SK-N-SH (cell line): ENCODE measurements around the gene AP3D1. TPM values are rescaled to one million over a fixed set of nuclear protein-coding genes. Genes with fewer than 3 reads are reported as not detected.
"Not testable (repeated sequence)": the region's sequence is repeated elsewhere in the genome, so short reads cannot be mapped to it uniquely, and the experiment has no call there.

Experiments
- CTCF ChIA-PET: fragments of 300-600, 350-600 bp; formaldehyde crosslinking; extraction: SDS; loops from one replicate; lab custom pipeline; 2021; lab: Yijun Ruan, JAX
- POLR2A ChIA-PET: fragments of 350-600 bp; sonication (Branson Sonifier 250); formaldehyde crosslinking; extraction: SDS; loops from one replicate; lab custom pipeline; 2020; ENCODE audit warnings: antibody characterized with exemption, inconsistent platforms; lab: Yijun Ruan, JAX
- DNase-seq: peaks from one replicate; pipeline ENCODE4 v3.0.0; 2012
- H2AFZ ChIP-seq: fragments of 200-600 bp; sonication (generic); 2 replicates; pipeline ENCODE4 v1.8.1; 2016; ENCODE audit warnings: antibody characterized with exemption, mild to moderate bottlenecking, low read depth
- H3F3A ChIP-seq: fragments of 200-600 bp; sonication (generic); replicated peaks from 2 replicates; pipeline ENCODE3; 2016; ENCODE audit warnings: antibody characterized with exemption, mild to moderate bottlenecking; ENCODE audit not compliant: insufficient read depth
- H3K27ac ChIP-seq, 2 experiments: fragments of 200-500 bp in 1 of 2; fragments of 200-600 bp in 1 of 2; sonication (Bioruptor generic) in 1 of 2; sonication (generic), shearing (Covaris generic) in 1 of 2; 2 replicates each; pipeline versions ENCODE4 v1.5.1 to v1.6.1; 2014 to 2016; ENCODE audit warnings: low read depth in 2 of 2, inconsistent platforms in 1 of 2, low read length in 1 of 2, mild to moderate bottlenecking in 1 of 2, mixed read lengths in 1 of 2
- H3K27me3 ChIP-seq: fragments of 200-600 bp; sonication (generic), shearing (Covaris generic); 2 replicates; pipeline ENCODE4 v1.6.1; 2016; ENCODE audit warnings: mixed run types; ENCODE audit not compliant: insufficient read depth
- H3K36me3 ChIP-seq, 2 experiments: fragments of 200-500 bp in 1 of 2; fragments of 200-600 bp in 1 of 2; sonication (Bioruptor generic) in 1 of 2; sonication (generic) in 1 of 2; replicated peaks in 1 of 2; 2 replicates each; pipeline versions ENCODE3 to v1.5.1; 2014 to 2016; ENCODE audit warnings: low read length in 1 of 2, mild to moderate bottlenecking in 1 of 2; ENCODE audit not compliant: insufficient read depth in 2 of 2, control insufficient read depth in 1 of 2
- H3K4me1 ChIP-seq, 2 experiments: fragments of 200-500 bp in 1 of 2; fragments of 200-600 bp in 1 of 2; sonication (Bioruptor generic) in 1 of 2; sonication (generic), shearing (Covaris generic) in 1 of 2; 2 replicates each; pipeline versions ENCODE4 v1.5.1 to v1.6.1; 2014 to 2016; ENCODE audit warnings: low read depth in 1 of 2, low read length in 1 of 2, mixed run types in 1 of 2; ENCODE audit not compliant: insufficient read depth in 2 of 2, control insufficient read depth in 1 of 2
- H3K4me2 ChIP-seq: fragments of 200-600 bp; sonication (generic), shearing (Covaris generic); 2 replicates; pipeline ENCODE4 v1.6.1; 2017; ENCODE audit warnings: mixed run types
- H3K4me3 ChIP-seq, 2 experiments: fragments of 200-500 bp in 1 of 2; fragments of 200-600 bp in 1 of 2; sonication (Bioruptor generic) in 1 of 2; sonication (generic), shearing (Covaris generic) in 1 of 2; 2 replicates each; pipeline versions ENCODE4 v1.5.1 to v1.8.1; 2014 to 2016; ENCODE audit warnings: low read depth in 2 of 2, inconsistent platforms in 1 of 2, low read length in 1 of 2, mild to moderate bottlenecking in 1 of 2, mixed read lengths in 1 of 2, moderate library complexity in 1 of 2
- H3K79me2 ChIP-seq: fragments of 200-600 bp; sonication (generic); 2 replicates; pipeline ENCODE4 v1.8.1; 2017; ENCODE audit warnings: mild to moderate bottlenecking; ENCODE audit not compliant: insufficient read depth
- H3K9ac ChIP-seq: fragments of 200-600 bp; sonication (generic); 2 replicates; pipeline ENCODE4 v1.6.1; 2017; ENCODE audit warnings: mixed run types
- H3K9me2 ChIP-seq: fragments of 200-600 bp; sonication (generic); 2 replicates; pipeline ENCODE4 v1.6.1; 2017; ENCODE audit warnings: mixed run types
- H3K9me3 ChIP-seq: fragments of 200-600 bp; sonication (generic); 2 replicates; pipeline ENCODE4 v1.6.1; 2017; ENCODE audit warnings: mixed run types, mild to moderate bottlenecking, moderate library complexity
- H4K20me1 ChIP-seq: fragments of 200-600 bp; sonication (generic); 2 replicates; pipeline ENCODE4 v1.6.1; 2017; ENCODE audit warnings: mild to moderate bottlenecking, mixed run types; ENCODE audit not compliant: insufficient read depth
- CHD2 ChIP-seq: fragments of 150-350 bp; IDR thresholded peaks from 2 replicates; pipeline ENCODE4 v1.6.1; 2018; ENCODE audit warnings: low read length; ENCODE audit not compliant: partially characterized antibody
- EP300 ChIP-seq, 2 experiments: IDR thresholded peaks; 2 replicates each; pipeline versions ENCODE4 v1.4.0 to v1.6.1; 2012; ENCODE audit warnings: borderline replicate concordance in 1 of 2, low read depth in 1 of 2, low read length in 1 of 2
- FOXM1 ChIP-seq: IDR thresholded peaks from 2 replicates; pipeline ENCODE4 v1.4.0; 2012; ENCODE audit warnings: low read depth, mild to moderate bottlenecking
- MEF2A ChIP-seq: IDR thresholded peaks from 2 replicates; pipeline ENCODE4 v1.4.0; 2012; ENCODE audit warnings: low read depth, borderline replicate concordance
- MXI1 ChIP-seq: IDR thresholded peaks from 2 replicates; pipeline ENCODE4 v1.6.1; 2012; ENCODE audit warnings: mild to moderate bottlenecking, low read depth, low read length, improper control_type of control experiment
- NFIC ChIP-seq: IDR thresholded peaks from 2 replicates; pipeline ENCODE4 v1.4.0; 2012; ENCODE audit warnings: borderline replicate concordance
- NRF1 ChIP-seq: IDR thresholded peaks from 2 replicates; pipeline ENCODE4 v1.6.1; 2012; ENCODE audit warnings: low read depth, mild to moderate bottlenecking, low read length
- PBX3 ChIP-seq: IDR thresholded peaks from 2 replicates; pipeline ENCODE4; 2012
- POLR2AphosphoS5 ChIP-seq: IDR thresholded peaks from 2 replicates; pipeline ENCODE4 v1.6.1; 2012; ENCODE audit warnings: low read depth, low read length
- RXRA ChIP-seq: IDR thresholded peaks from 2 replicates; pipeline ENCODE4 v1.4.0; 2012; ENCODE audit warnings: low read depth, mild to moderate bottlenecking, borderline replicate concordance
- SMC3 ChIP-seq: IDR thresholded peaks from 2 replicates; pipeline ENCODE4 v1.6.1; 2012; ENCODE audit warnings: low read depth, low read length, improper control_type of control experiment
- TEAD4 ChIP-seq: IDR thresholded peaks from 2 replicates; pipeline ENCODE4 v1.4.0; 2012; ENCODE audit warnings: mild to moderate bottlenecking, borderline replicate concordance; ENCODE audit not compliant: insufficient read depth
- WGBS: methylation state at CpG from one replicate; pipeline ENCODE4 v1.1.6; 2017; ENCODE audit warnings: low lambda C conversion rate; 5-methylcytosine and 5-hydroxymethylcytosine counted together
- polyA plus RNA-seq, 3 experiments: library from polyadenylated mRNA; depleted of rRNA; stranded (reverse); fragments of >200 nt; gene quantifications; 2 replicates each; pipeline ENCODE4 v1.2.3, GENCODE V29; 2012
- TF ChIP-seq, protein P1 (sequence below): IDR thresholded peaks from 2 replicates; pipeline ENCODE4 v1.4.0; 2012; ENCODE audit warnings: low read depth, borderline replicate concordance
- TF ChIP-seq, protein P2 (sequence below): fragments of 150-350 bp; IDR thresholded peaks from 2 replicates; pipeline ENCODE4 v1.6.1; 2016; ENCODE audit warnings: mild to moderate bottlenecking, low read depth, low read length
- TF ChIP-seq, protein P3 (sequence below): IDR thresholded peaks from 2 replicates; pipeline ENCODE4 v1.6.1; 2012; ENCODE audit warnings: mild to moderate bottlenecking, low read depth, low read length, moderate library complexity

AP3D1 gene
- polyA plus RNA-seq, 1 of the 3 experiments (the other 2 are of a cell fraction), result 127 TPM

GRCh38 chr19:2096034-2096479 lies 55.3 kb downstream of the AP3D1 start, which contains the start of gene MOB3A (continued):
- TF ChIP-seq, protein P1, sequence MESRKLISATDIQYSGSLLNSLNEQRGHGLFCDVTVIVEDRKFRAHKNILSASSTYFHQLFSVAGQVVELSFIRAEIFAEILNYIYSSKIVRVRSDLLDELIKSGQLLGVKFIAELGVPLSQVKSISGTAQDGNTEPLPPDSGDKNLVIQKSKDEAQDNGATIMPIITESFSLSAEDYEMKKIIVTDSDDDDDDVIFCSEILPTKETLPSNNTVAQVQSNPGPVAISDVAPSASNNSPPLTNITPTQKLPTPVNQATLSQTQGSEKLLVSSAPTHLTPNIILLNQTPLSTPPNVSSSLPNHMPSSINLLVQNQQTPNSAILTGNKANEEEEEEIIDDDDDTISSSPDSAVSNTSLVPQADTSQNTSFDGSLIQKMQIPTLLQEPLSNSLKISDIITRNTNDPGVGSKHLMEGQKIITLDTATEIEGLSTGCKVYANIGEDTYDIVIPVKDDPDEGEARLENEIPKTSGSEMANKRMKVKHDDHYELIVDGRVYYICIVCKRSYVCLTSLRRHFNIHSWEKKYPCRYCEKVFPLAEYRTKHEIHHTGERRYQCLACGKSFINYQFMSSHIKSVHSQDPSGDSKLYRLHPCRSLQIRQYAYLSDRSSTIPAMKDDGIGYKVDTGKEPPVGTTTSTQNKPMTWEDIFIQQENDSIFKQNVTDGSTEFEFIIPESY, result no peak
- TF ChIP-seq FOXM1, result no peak
- TF ChIP-seq MXI1, result 0 out of 2 replicates have a peak, but pooled peaks have one; percentile 9
- TF ChIP-seq TEAD4, result 0 out of 2 replicates have a peak, but pooled peaks have one; percentile 19
- TF ChIP-seq NFIC, result no peak
- no peak; the same call in none of the 2 replicates for TF ChIP-seq SMC3
- no peak; the same call in 1 of the 2 replicates for TF ChIP-seq MEF2A
- peak; percentile 97 for TF ChIP-seq CHD2
- peak in 1 of 2 experiments; percentile 86; a peak in 1 of 4 replicates for TF ChIP-seq EP300 (IDR thresholded peaks at IDR 0.05; ENCODE audit: borderline replicate concordance in 1 of 2, low read depth in 1 of 2, low read length in 1 of 2)
- no peak for TF ChIP-seq RXRA

GRCh38 chr19:2091926-2092525 lies 59.3 kb downstream of the AP3D1 start:
- H3K27me3 ChIP-seq, H3K4me2 ChIP-seq, H3K4me3 ChIP-seq, H3K9me2 ChIP-seq, H3F3A ChIP-seq, H3K27ac ChIP-seq, H4K20me1 ChIP-seq, H3K9me3 ChIP-seq, POLR2A ChIA-PET, H3K9ac ChIP-seq, H2AFZ ChIP-seq, DNase-seq: not testable (repeated sequence)
- WGBS, result 95% methylated on average over 13 of the region's 13 CpGs
- Histone ChIP-seq H3K79me2 (peaks cover 88% of the 10 kb centered on the region), H3K36me3 (peaks cover 0 to 15% of the 10 kb centered on the region in 2 experiments), H3K4me1 (peaks cover 24 to 28% of the 10 kb centered on the region in 2 experiments; a peak in 2 of 4 replicates)
- CTCF ChIA-PET, result interaction anchor here (0.6 to 2.8 kb wide), 4 partner anchors 22 to 75 kb away, joined by 3 to 15 read pairs (median 4); no protein-coding TSS in a partner anchor

DNA sequence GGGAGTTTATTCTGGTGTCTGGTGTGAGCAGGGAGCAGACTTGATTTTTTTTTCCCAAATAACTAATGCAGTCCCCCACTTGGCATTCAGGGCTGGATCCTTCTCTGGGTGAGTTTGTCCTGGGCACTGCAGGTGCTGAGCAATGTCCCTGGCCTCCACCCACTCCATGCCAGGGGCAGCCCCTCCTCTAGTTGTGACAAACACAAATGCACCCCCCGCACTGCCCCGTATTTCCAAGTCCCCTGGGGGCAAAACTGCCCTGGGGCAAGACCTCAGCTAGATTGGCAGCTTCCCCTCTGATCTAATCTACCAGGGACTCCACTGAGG lies 61.7 kb downstream of the AP3D1 start:
- Histone ChIP-seq H2AFZ (no peak overlapping the region), H3K9me2 (no peaks in the 10 kb centered on the region), H3K36me3 (peaks cover 0 to 15% of the 10 kb centered on the region in 2 experiments), H4K20me1 (no peaks in the 10 kb centered on the region), H3K9me3 (no peaks in the 10 kb centered on the region), H3F3A (peaks cover 3% of the 10 kb centered on the region), H3K27me3 (no peaks in the 10 kb centered on the region), H3K4me1 (peaks cover 21 to 28% of the 10 kb centered on the region in 2 experiments; a peak in 2 of 4 replicates), H3K79me2 (peaks cover 86% of the 10 kb centered on the region), H3K9ac (no peak overlapping the region), H3K4me2 (peak overlapping the region; percentile 59), H3K27ac (peak overlapping the region; percentile 51 to 65; a peak in 3 of 4 replicates), H3K4me3 (peak overlapping the region in 1 of 2 experiments; percentile 6; a peak in 1 of 4 replicates)
- no peak for DNase-seq
- 43% methylated on average over 2 of the region's 2 CpGs for WGBS
- ChIA-PET POLR2A (no interaction called here), CTCF (interaction anchor here (1.1 to 1.2 kb wide), 2 partner anchors 20 to 70 kb away, joined by 3 read pairs; no protein-coding TSS in a partner anchor)
- TF ChIP-seq SMC3, result no peak
- no peak for TF ChIP-seq PBX3
- TF ChIP-seq, protein P2, sequence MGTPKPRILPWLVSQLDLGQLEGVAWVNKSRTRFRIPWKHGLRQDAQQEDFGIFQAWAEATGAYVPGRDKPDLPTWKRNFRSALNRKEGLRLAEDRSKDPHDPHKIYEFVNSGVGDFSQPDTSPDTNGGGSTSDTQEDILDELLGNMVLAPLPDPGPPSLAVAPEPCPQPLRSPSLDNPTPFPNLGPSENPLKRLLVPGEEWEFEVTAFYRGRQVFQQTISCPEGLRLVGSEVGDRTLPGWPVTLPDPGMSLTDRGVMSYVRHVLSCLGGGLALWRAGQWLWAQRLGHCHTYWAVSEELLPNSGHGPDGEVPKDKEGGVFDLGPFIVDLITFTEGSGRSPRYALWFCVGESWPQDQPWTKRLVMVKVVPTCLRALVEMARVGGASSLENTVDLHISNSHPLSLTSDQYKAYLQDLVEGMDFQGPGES, result no peak
- TF ChIP-seq TEAD4, result no peak
- TF ChIP-seq NRF1, result no peak
- TF ChIP-seq, protein P3, sequence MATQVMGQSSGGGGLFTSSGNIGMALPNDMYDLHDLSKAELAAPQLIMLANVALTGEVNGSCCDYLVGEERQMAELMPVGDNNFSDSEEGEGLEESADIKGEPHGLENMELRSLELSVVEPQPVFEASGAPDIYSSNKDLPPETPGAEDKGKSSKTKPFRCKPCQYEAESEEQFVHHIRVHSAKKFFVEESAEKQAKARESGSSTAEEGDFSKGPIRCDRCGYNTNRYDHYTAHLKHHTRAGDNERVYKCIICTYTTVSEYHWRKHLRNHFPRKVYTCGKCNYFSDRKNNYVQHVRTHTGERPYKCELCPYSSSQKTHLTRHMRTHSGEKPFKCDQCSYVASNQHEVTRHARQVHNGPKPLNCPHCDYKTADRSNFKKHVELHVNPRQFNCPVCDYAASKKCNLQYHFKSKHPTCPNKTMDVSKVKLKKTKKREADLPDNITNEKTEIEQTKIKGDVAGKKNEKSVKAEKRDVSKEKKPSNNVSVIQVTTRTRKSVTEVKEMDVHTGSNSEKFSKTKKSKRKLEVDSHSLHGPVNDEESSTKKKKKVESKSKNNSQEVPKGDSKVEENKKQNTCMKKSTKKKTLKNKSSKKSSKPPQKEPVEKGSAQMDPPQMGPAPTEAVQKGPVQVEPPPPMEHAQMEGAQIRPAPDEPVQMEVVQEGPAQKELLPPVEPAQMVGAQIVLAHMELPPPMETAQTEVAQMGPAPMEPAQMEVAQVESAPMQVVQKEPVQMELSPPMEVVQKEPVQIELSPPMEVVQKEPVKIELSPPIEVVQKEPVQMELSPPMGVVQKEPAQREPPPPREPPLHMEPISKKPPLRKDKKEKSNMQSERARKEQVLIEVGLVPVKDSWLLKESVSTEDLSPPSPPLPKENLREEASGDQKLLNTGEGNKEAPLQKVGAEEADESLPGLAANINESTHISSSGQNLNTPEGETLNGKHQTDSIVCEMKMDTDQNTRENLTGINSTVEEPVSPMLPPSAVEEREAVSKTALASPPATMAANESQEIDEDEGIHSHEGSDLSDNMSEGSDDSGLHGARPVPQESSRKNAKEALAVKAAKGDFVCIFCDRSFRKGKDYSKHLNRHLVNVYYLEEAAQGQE, result no peak
- TF ChIP-seq POLR2AphosphoS5, result no peak
